GM20431 (cell line): ENCODE data around the gene GGN.
"Not testable (repeated sequence)": the region's sequence is repeated elsewhere in the genome, so short reads cannot be mapped to it uniquely, and the experiment has no call there.

Experiments
- in situ Hi-C: fragments of 300-500 bp; cut with MseI, MboI; formaldehyde crosslinking; loops from one replicate; pipeline ENCODE4 v1.15.0; 2020; ENCODE audit warnings: low sequenced_read_pairs; ENCODE audit not compliant: unreplicated experiment

The GGN gene

DNA sequence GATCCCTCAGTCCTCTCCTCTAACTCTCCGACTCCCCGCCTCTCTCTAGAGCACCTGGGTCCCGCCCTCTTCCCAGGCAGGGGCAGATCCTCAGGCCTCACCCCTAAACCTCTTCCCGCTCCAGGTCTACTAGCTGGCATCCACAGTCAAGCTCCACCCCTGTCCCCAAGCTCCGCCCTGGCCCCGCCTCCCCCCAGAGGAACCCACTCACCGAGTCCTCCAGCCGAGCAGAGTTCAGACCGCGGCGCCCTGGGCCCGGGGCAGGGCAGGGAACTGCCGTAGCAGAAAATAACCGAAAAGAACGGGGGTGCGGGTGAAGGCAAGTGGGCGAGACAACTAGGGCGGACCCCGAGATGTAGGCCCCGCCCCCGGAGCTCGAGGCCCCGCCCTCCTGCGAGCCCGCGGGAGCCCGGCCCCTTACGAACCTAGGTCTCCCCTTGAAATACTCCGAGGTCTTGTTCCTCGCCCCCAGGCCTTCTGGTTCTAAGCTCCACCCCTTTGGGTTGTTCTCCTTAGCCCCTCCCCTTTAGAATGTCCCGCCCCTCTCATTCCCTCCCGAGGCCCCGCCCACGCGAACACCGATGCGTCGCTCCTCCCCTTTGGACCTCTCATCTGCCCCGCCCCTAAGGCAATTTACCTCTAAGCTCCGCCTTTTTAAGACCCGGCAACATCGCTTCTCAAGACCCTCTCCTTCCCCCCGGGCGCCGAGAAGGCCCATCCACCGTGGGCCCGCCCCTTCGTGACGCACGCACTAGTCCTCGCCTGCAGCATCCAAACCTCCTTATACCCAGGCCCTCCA is at the start of gene GGN:
Gene GGN, minus strand, starts transcription at position 485 of the 799 bp plus-strand sequence. CDS start 773 bp downstream, outside the sequence.
- in situ Hi-C loops: no loop called here

DNA sequence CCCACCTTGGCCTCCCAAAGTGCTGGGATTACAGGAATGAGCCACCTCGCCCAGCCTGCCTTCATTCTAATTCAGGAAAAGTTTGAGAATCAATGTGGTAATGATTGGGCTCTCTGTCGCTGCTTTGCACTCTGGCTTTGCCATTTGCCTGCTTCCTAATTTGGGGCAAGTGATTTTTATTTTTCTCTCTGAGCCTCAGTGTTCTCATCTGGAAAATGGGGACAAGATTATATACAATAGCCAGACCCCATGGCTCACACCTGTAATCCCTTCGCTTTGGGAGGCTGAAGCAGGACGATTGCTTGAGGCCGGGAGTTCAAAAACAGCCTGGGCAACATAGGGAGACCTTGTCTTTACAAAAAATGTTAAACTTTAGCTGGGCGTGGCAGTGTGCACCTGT is 49.5 kb upstream of the GGN start:
- in situ Hi-C loops: no loop called here

DNA sequence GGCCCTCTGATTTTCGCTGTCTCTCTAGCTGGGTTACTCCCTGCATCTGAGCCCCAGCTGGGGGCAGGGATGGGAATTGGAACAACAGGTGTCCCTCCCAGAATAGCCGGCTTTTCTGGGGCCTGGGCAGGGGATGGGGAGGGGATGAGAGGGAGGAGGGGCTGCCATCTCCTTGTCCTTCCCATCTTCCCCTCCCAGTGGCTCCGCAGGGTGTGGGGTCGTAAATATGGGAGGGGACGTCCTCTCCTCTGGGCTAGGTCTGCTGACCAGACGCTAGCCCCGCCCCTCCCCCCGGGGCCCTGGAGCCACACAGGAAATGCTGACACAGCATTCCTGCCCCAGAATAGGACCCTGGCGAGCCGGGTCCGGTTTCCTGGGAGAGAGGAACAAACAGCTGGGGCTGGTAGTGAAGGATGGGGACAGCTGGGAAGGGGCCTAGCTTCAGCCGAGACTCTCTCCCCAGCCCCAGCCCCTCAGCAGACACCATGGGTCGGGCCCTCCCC is 46.8 kb upstream of the GGN start:
- in situ Hi-C loops: no loop called here

DNA sequence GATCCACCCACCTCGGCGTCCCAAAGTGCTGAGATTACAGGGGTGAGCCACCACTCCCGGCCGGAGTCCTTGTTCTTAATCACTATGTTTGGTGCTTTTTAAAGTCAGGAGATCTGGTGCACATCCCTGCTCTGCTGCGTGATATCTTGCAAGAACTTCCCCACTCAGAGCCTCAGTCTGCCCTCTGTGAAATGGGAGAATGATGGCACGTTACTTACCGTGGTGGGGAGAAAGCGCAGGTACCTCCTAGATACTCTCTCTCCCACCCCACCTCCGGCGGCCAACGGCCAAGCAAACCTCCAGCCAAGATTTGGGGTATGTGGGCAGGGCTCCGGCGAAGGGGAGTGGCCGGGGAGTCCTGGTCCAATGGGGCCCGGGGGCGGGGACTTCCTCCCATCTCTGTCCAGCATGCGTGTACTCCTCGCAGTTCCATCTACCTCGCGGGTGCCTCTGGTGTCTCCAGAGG is 45.5 kb upstream of the GGN start, which contains the start of gene RYR1:
Gene RYR1, plus strand, starts transcription at position 424 of the 466 bp plus-strand sequence. CDS start 139 bp downstream, outside the sequence.
- in situ Hi-C loops: no loop called here

- in situ Hi-C loops: no loop called here
Measured at GRCh38 chr19:38430931-38431330, 43.1 kb upstream of the GGN start.

- in situ Hi-C loops: no loop called here
Measured at GRCh38 chr19:38429811-38430156, 42.0 kb upstream of the GGN start.

- in situ Hi-C loops: no loop called here
Measured at GRCh38 chr19:38429055-38429810, 41.4 kb upstream of the GGN start.

- in situ Hi-C loops: not testable (repeated sequence)
Measured at GRCh38 chr19:38427035-38427677, 39.3 kb upstream of the GGN start.

- in situ Hi-C loops: no loop called here
Measured at GRCh38 chr19:38425810-38426466, 38.1 kb upstream of the GGN start, which contains the start of gene RASGRP4. Gene RASGRP4, minus strand, starts transcription at chr19:38426219. Its CDS starts 128 bp downstream, at chr19:38426091.

- in situ Hi-C loops: no loop called here
Measured at GRCh38 chr19:38425222-38425809, 37.5 kb upstream of the GGN start.

- in situ Hi-C loops: no loop called here
Measured at GRCh38 chr19:38424272-38424671, 36.4 kb upstream of the GGN start.

DNA sequence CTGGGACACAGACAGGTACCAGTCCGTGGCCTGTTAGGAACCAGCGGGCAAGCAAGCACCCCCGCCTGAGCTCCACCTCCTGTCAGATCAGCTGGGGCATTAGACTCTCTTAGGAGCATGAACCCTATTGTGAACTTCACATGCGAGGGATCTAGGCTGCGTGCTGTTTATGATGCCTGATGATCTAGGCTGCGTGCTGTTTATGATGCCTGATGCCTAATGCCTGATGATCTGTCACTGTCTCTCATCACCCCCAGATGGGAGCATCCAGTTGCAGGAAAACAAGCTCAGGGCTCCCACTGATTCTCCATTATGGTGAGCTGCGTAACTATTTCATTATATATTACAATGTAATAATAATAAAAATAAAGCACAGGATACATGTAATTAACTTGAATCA is 34.6 kb upstream of the GGN start:
- in situ Hi-C loops: no loop called here

- in situ Hi-C loops: no loop called here
Measured at GRCh38 chr19:38421856-38422255, 34.0 kb upstream of the GGN start.

DNA sequence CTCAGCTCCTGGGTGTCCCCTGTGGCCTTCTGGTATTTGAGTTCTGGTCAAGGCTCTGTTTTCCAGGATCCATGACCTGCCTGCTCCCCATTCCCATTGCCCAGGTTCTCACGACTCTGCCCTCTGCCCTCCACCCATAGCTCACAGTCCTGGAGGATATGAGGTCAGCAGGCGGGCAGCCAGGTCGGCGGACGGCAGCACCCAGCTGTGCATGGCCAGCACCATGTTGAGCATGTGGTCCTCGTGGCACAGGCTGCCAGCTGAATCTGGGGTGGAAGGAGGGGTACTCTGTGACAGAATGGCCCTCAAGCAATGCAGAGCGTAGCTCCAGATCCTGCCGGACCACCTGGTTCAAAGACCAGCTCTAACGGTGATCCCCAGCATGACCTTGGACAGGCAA is 33.1 kb upstream of the GGN start:
- in situ Hi-C loops: no loop called here

DNA sequence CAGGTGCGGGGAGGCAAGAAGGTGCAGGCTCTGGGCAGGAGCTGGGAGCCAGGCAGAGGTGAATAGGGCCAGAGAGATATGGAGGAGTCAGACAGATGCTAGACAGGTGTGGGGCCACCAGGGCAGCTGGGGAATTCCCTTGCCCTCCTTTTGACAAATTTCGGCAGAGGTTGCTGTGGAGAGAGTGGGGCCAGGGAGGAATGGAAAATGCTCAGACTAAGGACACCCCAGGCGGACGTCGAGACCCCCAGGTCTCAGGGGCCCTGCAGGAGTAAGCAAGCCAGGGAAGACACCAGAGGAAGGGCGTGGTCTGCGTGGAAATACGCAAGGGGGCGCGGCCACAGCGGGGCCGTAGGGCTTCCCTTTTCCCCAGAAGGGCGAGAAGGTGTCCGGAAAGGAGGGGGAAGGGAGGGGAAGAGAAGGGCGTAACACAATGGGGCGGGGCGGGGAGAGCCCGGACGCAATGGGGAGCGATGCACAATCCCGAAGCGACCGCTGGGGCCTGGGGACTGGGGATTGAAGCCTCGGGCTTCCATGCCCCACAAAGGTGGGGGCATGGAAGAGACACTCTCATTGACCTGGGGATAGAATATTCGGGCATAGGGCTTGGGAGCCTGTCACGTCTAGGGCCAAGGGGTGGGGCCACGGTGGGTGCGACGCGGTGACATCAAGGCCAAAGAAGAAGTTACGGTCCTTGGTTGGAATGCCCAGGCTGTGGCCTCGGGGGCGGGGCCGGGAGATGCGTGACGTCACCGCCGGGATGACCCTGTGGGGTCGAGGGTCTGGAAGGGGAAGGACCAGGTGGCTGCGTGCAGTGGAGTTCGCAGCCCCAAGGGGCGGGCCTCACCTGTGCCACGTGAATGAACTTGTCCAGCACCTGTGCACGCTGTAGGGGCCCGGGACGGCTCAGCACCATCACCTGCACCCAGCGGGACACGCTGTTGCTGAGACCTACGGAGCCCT is 30.0 kb upstream of the GGN start:
- in situ Hi-C loops: no loop called here

GRCh38 chr19:38417146-38417543 is 29.3 kb upstream of the GGN start:
- in situ Hi-C loops: no loop called here

DNA sequence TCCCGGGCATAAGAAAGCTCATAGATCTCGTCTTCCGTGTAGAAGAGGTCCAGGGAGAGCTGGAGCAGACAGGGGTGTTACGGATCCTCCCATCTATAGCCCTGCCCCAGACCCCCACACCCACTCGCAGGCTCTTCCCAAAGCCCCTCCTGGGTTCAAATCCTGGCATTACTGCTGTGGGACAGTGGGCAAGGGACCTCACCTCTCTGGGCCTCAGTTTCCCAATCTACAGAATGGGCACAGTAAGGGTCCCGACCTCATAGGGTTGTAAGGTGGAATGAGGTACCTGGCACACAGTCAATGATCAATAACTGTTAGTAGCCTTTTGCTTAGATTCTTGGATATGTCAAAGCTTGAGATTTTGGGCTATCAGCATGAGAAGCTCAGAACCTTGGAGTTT is 25.6 kb upstream of the GGN start:
- in situ Hi-C loops: no loop called here

- in situ Hi-C loops: no loop called here
Measured at GRCh38 chr19:38412961-38413360, 25.1 kb upstream of the GGN start.

DNA sequence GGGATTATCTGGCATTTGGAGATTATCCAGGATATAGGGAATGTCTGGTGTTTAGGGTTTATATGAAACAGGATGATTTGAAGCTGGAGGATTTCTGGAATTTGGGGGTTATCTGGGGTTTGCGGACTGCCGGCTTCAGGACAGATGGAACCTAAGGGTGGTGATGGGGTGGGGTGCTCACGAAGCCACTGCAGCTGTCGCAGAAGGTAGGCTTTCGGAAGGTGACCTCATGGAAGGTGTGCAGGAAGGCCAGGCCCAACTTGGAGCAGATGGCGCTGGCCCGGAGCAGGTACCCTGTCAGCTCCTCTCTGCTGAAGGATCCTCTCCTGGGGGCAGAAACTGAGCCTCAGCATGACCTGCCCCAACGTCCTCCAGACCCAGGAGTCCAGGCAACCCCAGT is 24.7 kb upstream of the GGN start:
- in situ Hi-C loops: no loop called here
